GM19351 (cell line): ENCODE results near the gene FAM107B.

Source experiments
- ATAC-seq: cut with Tn5 transposase; IDR thresholded peaks from one replicate; pipeline ENCODE4 v1.9.1; 2021; ENCODE audit warnings: mild to moderate bottlenecking, moderate library complexity; ENCODE audit not compliant: unreplicated experiment

Gene FAM107B

DNA sequence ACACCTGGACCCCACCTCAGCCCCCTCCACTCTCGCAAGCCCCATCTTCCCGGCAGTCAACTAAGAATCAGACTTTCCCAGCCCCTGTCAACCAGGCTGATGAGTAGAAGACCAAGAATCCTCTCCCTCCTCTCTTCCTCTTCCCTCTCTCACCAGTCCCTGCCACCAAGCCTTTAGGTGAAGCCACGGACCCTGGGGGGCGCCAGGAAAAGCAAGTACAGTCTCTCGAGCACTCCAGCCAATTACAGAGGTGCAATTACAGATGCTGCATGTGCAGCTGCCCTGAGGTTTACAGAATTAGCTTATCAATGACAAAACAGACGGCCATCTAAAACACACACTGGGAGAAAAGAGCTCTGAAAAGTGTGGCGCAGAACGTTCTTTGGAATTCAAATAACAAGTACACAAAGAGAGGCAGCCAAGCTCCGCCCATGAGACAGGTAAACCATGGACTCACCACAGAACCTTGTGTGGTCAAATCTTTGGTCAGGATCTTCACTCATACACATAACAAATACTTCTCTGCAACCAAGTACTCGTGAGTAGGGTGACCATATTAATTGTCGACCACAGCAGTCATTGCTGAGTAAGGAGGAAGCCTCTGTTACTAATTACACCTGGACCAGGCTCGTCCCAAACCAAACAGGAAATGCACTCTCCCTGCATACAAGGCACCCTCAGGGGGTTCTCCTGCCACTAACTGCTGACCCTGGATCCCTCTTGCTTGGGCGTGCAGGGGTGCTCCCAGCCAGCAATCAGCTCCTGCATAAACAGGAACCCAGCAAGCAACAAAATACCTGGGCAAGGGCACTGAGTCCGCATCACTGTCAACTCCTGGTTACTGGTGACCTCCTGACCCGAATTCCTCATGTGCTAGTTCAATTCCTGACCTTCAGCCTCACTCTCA lies 189.2 kb downstream of the FAM107B start:
- no peak for ATAC-seq

DNA sequence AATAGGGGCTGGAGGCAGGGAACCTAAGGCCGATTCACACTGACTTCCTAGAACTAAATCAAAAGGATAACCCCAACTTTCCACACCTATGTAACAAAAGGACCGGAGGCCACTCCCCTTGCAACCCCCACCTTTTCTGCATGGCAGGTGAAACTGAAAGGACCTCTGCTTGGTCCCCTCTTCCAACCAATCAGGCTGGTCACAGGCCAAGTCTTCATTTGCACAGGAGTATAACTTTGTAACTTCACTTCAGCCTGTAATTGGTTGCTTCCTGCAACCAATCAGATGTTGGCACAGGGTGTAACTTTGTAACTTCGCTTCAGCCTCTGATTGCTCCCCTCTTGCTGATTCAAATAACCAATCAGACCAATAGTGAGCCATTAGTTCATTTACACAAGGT lies 190.0 kb downstream of the FAM107B start:
- ATAC-seq, result no peak

DNA sequence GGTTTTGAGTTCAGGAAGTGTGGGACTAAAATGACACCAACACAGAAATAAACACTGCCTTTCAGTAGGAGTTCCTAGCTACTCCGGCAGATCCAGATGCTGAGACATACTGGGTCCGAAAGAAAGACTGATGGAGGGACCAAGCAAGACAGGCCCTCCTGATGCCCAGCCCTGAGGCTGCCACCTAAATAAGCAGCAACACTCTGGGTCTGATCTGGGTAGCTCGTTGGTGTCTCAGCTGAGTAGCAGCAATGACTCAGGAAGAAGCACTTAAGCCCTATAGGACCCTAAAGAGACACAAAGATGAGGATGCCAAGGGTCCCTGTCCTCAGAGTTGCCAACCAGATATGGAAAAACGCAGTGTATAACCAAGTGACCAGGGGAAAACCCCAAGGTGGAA lies 190.7 kb downstream of the FAM107B start:
- no peak for ATAC-seq

DNA sequence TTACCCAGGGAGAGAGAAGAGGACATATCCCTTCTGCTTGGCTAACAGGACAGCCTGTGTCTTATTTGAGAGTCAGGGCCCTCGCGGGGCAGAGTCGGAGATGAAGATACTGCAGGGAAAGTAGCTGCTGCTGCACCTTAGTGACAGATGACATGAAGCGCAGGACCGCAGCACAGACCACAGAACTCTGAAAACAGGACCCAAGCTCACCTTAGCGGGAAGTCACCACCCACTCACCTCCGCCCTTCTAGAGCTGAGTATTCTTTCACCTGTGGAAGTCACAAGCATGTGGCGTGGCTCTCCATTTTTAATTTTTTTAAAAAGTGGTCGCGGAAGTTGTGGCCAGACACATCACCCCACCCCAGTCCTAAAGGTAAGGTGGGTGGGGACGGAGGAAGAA lies 191.4 kb downstream of the FAM107B start:
- peak; percentile 52 for ATAC-seq

DNA sequence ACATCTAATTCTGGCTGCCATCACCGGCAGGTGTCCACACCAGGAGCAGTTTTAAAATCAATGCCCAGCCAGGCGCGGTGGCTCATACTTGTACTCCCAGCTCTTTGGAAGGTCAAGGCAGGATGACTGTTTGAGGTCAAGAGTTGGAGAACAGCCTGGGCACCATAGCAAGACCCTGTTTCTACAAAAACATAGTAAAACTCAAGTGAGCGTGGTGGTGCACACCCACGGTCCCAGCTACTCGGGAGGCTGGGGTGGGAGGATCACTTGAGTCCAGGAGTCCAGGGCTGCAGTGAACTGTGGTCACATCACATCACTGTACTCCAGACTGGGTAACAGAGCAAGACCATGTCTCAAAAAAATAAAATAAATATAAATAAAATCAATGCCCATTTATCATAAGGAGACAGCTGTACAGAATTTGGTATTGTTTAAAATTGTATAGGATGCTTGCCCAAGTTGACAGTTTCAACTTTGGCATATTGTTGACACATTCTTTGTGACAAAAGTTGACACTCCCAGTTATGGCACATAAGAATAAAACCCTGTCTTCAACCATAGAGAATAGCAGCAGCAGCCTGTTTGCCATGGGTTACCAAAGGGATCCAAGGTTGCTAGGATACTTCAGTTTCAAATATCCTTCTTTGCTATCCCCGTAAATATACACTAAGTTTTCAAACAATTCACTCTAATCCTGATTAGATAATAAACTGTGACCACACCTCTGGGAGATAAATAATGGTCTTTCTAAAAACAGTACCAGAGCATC lies 193.0 kb downstream of the FAM107B start:
- no peak for ATAC-seq

GRCh38 chr10:14580671-14581332 lies 193.9 kb downstream of the FAM107B start:
- no peak for ATAC-seq

- no peak for ATAC-seq
These were observed 195.3 kb downstream of the FAM107B start for GRCh38 chr10:14579405-14579804.

DNA sequence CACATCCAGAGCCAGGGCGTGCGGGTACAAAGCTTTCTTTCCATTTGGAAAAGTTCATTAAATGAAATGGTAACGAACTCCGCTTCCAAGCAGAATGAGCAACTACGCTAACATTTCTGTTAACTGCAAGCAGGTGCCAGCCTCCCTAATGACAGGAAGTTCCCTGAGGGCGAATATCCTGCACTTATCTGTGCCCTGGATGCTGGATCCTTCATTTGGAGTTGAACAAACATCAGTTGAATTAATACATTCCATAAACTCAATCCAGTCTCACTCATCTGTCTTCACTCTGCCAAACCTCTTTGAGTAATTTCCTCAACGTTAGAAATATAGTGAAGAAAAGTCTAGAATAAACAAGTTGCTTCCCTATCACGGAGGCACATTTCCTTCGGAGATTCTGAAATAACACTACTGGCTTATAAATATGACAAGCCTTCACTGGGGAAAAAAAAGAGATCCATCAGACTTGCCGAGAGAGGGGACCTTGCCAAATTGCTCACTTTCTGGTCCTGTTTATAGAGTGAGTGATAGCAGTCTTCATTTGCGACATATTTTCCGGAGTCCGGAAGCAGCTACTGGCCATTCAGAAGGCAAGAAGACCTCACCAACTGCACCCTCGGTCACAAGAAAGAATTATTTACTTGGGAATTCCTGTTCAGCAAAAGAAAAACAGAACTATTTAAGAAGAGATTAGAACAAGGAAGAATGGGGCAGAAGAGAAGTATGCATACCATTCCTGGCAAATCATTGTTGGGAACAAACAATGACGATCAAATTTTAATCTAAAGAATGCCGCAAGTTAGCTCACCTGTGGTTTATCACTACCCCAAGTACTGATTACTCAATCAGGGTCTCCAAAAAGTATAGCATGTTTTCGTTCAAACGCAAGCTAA lies 196.4 kb downstream of the FAM107B start:
- no peak for ATAC-seq

DNA sequence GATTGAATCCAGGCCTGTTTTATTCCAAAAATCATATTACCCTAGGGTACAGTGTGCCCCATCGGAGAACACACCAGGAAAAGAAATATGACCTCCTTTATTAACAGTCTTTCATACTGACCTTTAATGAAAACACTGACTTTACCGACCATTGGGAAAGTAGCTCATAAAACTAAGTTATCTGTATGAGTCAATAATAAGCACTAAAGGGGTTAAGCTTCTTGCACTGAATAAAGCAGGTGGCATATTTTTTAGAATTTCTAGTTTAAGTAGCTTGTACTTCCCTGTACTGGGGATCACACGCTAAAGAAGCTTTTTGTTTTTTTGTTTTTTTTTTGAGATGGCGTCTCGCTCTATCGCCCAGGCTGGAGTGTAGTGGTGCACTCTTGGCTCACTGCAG lies 199.8 kb downstream of the FAM107B start:
- no peak for ATAC-seq

DNA sequence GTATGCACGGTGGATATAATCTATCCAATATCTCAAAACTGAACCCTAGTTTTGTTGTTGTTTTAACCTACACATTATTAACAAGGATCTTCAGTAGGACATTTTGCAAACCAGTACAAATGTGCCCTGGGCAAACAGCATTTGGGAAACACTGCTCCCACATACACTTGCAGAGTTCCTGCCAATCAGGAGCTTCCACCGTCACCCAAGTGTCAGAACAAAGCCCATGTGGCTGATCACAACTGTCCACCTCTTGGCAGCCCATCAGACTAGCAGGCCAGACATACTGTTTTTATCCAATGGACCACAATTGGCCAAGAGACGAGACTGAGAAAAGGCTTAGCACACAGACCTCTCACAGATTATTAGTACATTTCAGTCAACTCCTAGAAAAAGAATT lies 200.4 kb downstream of the FAM107B start:
- ATAC-seq, result no peak

- ATAC-seq, result no peak
These were observed 200.9 kb downstream of the FAM107B start for GRCh38 chr10:14573666-14574261.

DNA sequence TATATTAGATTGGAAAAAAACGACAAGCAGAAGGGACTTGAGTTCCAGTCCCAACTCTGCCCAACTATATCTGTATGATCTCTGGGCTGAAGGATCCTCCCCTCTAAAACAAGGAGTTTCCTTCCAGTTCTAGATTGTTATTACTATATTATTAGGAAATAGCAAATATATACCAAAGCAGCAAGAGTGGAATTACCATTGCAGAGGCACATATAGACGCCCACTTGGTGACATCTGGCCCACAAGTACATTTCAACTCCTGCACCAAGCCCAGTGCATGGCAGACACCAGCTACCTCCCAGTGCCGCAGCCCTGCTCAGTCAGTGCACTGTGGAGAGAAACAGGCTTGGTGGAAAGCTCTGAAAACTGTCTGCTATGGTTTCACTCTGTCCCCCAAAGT lies 201.9 kb downstream of the FAM107B start:
- ATAC-seq, result no peak

GRCh38 chr10:14571866-14572507 lies 202.7 kb downstream of the FAM107B start:
- ATAC-seq, result peak; percentile 85

- ATAC-seq, result no peak
These were observed 203.9 kb downstream of the FAM107B start for GRCh38 chr10:14570800-14571199.

- no peak for ATAC-seq
These were observed 205.2 kb downstream of the FAM107B start for GRCh38 chr10:14569274-14570060.

DNA sequence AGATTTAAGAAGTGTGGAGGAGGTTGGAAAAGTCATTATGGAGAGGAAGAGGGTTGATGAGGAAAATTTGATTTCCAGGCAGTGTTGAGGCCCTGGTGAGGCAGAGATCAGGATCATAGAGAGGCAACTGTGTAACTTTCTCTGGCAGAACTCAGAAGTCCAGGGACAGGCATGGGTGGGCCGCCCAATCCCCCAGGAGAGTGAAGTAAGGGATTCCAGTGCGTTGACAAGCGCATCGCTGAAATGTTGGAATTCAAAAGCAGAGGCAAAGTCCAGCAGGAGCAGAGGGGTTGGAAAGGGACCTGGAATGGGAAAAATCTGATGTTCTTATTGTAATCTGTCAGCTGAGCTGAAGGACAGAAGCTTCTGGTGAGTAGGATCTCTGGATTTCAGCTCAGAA lies 207.3 kb downstream of the FAM107B start:
- no peak for ATAC-seq

GRCh38 chr10:14566498-14566897 lies 208.2 kb downstream of the FAM107B start:
- no peak for ATAC-seq

- ATAC-seq, result no peak
These were observed 209.5 kb downstream of the FAM107B start for GRCh38 chr10:14565199-14565598.

- no peak for ATAC-seq
These were observed 210.4 kb downstream of the FAM107B start for GRCh38 chr10:14564268-14564744.
